ENCODE data around the gene SEMA6A.
"Not testable (repeated sequence)": the region's sequence is repeated elsewhere in the genome, so short reads cannot be mapped to it uniquely, and the experiment has no call there.

The SEMA6A gene

GRCh38 chr5:116529615-116530014 lies 45.0 kb downstream of the SEMA6A start:
- CTCF ChIA-PET: no interaction called here
- H3K9me3 Mint-ChIP-seq: no peaks in the 10 kb centered on the region
- H3K27me3 Mint-ChIP-seq: no peaks in the 10 kb centered on the region
- no peak for DNase-seq
- H3K4me1 Mint-ChIP-seq: no peaks in the 10 kb centered on the region
- no peak overlapping the region for H3K4me3 Mint-ChIP-seq
- no peak overlapping the region for H3K27ac Mint-ChIP-seq
- no peaks in the 10 kb centered on the region for H3K36me3 Mint-ChIP-seq

- no peak for DNase-seq
- H3K27me3 Mint-ChIP-seq: no peaks in the 10 kb centered on the region
- H3K27ac Mint-ChIP-seq: no peak overlapping the region
- no peaks in the 10 kb centered on the region for H3K36me3 Mint-ChIP-seq
- no peaks in the 10 kb centered on the region for H3K9me3 Mint-ChIP-seq
- no peaks in the 10 kb centered on the region for H3K4me1 Mint-ChIP-seq
- CTCF ChIA-PET: no interaction called here
- no peak overlapping the region for H3K4me3 Mint-ChIP-seq
Observed at GRCh38 chr5:116528519-116529234, 45.9 kb downstream of the SEMA6A start.

GRCh38 chr5:116527582-116527981 lies 47.0 kb downstream of the SEMA6A start:
- no peak overlapping the region for H3K4me3 Mint-ChIP-seq
- CTCF ChIA-PET: no interaction called here
- no peak overlapping the region for H3K27ac Mint-ChIP-seq
- no peaks in the 10 kb centered on the region for H3K9me3 Mint-ChIP-seq
- H3K27me3 Mint-ChIP-seq: no peaks in the 10 kb centered on the region
- no peaks in the 10 kb centered on the region for H3K4me1 Mint-ChIP-seq
- DNase-seq: no peak
- no peaks in the 10 kb centered on the region for H3K36me3 Mint-ChIP-seq

GRCh38 chr5:116525674-116526073 lies 48.9 kb downstream of the SEMA6A start:
- CTCF ChIA-PET: no interaction called here
- Mint-ChIP-seq H3K27me3 (no peaks in the 10 kb centered on the region), H3K27ac (no peak overlapping the region), H3K9me3 (no peaks in the 10 kb centered on the region), H3K36me3 (no peaks in the 10 kb centered on the region), H3K4me3 (no peak overlapping the region), H3K4me1 (no peaks in the 10 kb centered on the region)
- DNase-seq: no peak

GRCh38 chr5:116524966-116525365 lies 49.7 kb downstream of the SEMA6A start:
- H3K9me3 Mint-ChIP-seq: no peaks in the 10 kb centered on the region
- H3K4me1 Mint-ChIP-seq: no peaks in the 10 kb centered on the region
- H3K27me3 Mint-ChIP-seq: no peaks in the 10 kb centered on the region
- CTCF ChIA-PET: no interaction called here
- no peak overlapping the region for H3K27ac Mint-ChIP-seq
- H3K36me3 Mint-ChIP-seq: no peaks in the 10 kb centered on the region
- no peak for DNase-seq
- H3K4me3 Mint-ChIP-seq: no peak overlapping the region

- Mint-ChIP-seq H3K27me3 (no peaks in the 10 kb centered on the region), H3K27ac (no peak overlapping the region), H3K9me3 (no peaks in the 10 kb centered on the region), H3K36me3 (no peaks in the 10 kb centered on the region), H3K4me1 (no peaks in the 10 kb centered on the region), H3K4me3 (no peak overlapping the region)
- no peak for DNase-seq
- CTCF ChIA-PET: no interaction called here
Observed at GRCh38 chr5:116524051-116524904, 50.3 kb downstream of the SEMA6A start.

GRCh38 chr5:116523182-116523581 lies 51.4 kb downstream of the SEMA6A start:
- H3K36me3 Mint-ChIP-seq, H3K4me3 Mint-ChIP-seq, CTCF ChIA-PET, DNase-seq, H3K27me3 Mint-ChIP-seq, H3K9me3 Mint-ChIP-seq, H3K4me1 Mint-ChIP-seq, H3K27ac Mint-ChIP-seq: not testable (repeated sequence)

GRCh38 chr5:116522356-116523136 lies 52.1 kb downstream of the SEMA6A start:
- no peak for DNase-seq
- Mint-ChIP-seq H3K36me3 (no peaks in the 10 kb centered on the region), H3K9me3 (no peaks in the 10 kb centered on the region), H3K27ac (no peak overlapping the region), H3K4me1 (no peaks in the 10 kb centered on the region), H3K4me3 (no peak overlapping the region), H3K27me3 (no peaks in the 10 kb centered on the region)
- CTCF ChIA-PET: no interaction called here

GRCh38 chr5:116521173-116521872 lies 53.3 kb downstream of the SEMA6A start:
- H3K4me1 Mint-ChIP-seq: no peaks in the 10 kb centered on the region
- no peaks in the 10 kb centered on the region for H3K27me3 Mint-ChIP-seq
- no peak overlapping the region for H3K27ac Mint-ChIP-seq
- no peaks in the 10 kb centered on the region for H3K36me3 Mint-ChIP-seq
- DNase-seq: no peak
- CTCF ChIA-PET: no interaction called here
- no peaks in the 10 kb centered on the region for H3K9me3 Mint-ChIP-seq
- no peak overlapping the region for H3K4me3 Mint-ChIP-seq

- Mint-ChIP-seq H3K27ac (no peak overlapping the region), H3K4me3 (no peak overlapping the region), H3K36me3 (no peaks in the 10 kb centered on the region), H3K27me3 (no peaks in the 10 kb centered on the region), H3K9me3 (no peaks in the 10 kb centered on the region), H3K4me1 (peaks cover 3% of the 10 kb centered on the region)
- DNase-seq: no peak
- CTCF ChIA-PET: no interaction called here
Observed at GRCh38 chr5:116520771-116521170, 53.9 kb downstream of the SEMA6A start.

- Mint-ChIP-seq H3K27ac (no peak overlapping the region), H3K4me3 (no peak overlapping the region), H3K27me3 (no peaks in the 10 kb centered on the region), H3K36me3 (no peaks in the 10 kb centered on the region), H3K9me3 (no peaks in the 10 kb centered on the region), H3K4me1 (peaks cover 5% of the 10 kb centered on the region)
- CTCF ChIA-PET: no interaction called here
- DNase-seq: no peak
Observed at GRCh38 chr5:116518423-116518822, 56.2 kb downstream of the SEMA6A start.

- CTCF ChIA-PET: no interaction called here
- no peak overlapping the region for H3K27ac Mint-ChIP-seq
- peaks cover 5% of the 10 kb centered on the region for H3K4me1 Mint-ChIP-seq
- H3K9me3 Mint-ChIP-seq: no peaks in the 10 kb centered on the region
- no peaks in the 10 kb centered on the region for H3K36me3 Mint-ChIP-seq
- no peaks in the 10 kb centered on the region for H3K27me3 Mint-ChIP-seq
- H3K4me3 Mint-ChIP-seq: no peak overlapping the region
- no peak for DNase-seq
Observed at GRCh38 chr5:116517488-116517887, 57.1 kb downstream of the SEMA6A start.

- Mint-ChIP-seq H3K36me3 (no peaks in the 10 kb centered on the region), H3K4me1 (peaks cover 5% of the 10 kb centered on the region), H3K4me3 (no peak overlapping the region), H3K27ac (no peak overlapping the region), H3K9me3 (no peaks in the 10 kb centered on the region), H3K27me3 (no peaks in the 10 kb centered on the region)
- CTCF ChIA-PET: no interaction called here
- no peak for DNase-seq
Observed at GRCh38 chr5:116516021-116516420, 58.6 kb downstream of the SEMA6A start.

- Mint-ChIP-seq H3K9me3 (no peaks in the 10 kb centered on the region), H3K4me3 (no peak overlapping the region), H3K27me3 (no peaks in the 10 kb centered on the region), H3K27ac (no peak overlapping the region), H3K36me3 (no peaks in the 10 kb centered on the region), H3K4me1 (peaks cover 5% of the 10 kb centered on the region)
- CTCF ChIA-PET: no interaction called here
- no peak for DNase-seq
Observed at GRCh38 chr5:116514421-116514970, 60.1 kb downstream of the SEMA6A start.

Data from activated naive CD4-positive, alpha-beta T cell treated with anti-CD3 and anti-CD28 coated beads, Interleukin-2, amount 10 ng/mL, durations not matched to agents 7 days and 5 days (primary cell).